Activated T-cell treated with anti-CD3 and anti-CD28 coated beads for 1 hour (primary cell): ENCODE data around the gene SLF2.
A peak's percentile ranks its signal among the peaks of the same experiment; 100 is the strongest.

Experiments used
- DNase-seq: peaks from one replicate; pipeline ENCODE4 v3.0.0-alpha.2; 2020; ENCODE audit warnings: low read depth

The SLF2 gene

GRCh38 chr10:100912605-100913469 lies at the start of gene SLF2:
Gene SLF2, plus strand, starts transcription at chr10:100912963. Its CDS starts 148 bp downstream, at chr10:100913111.
- peak; percentile 85 for DNase-seq

GRCh38 chr10:100863433-100863832 lies 49.3 kb upstream of the SLF2 start:
- no peak for DNase-seq

DNA sequence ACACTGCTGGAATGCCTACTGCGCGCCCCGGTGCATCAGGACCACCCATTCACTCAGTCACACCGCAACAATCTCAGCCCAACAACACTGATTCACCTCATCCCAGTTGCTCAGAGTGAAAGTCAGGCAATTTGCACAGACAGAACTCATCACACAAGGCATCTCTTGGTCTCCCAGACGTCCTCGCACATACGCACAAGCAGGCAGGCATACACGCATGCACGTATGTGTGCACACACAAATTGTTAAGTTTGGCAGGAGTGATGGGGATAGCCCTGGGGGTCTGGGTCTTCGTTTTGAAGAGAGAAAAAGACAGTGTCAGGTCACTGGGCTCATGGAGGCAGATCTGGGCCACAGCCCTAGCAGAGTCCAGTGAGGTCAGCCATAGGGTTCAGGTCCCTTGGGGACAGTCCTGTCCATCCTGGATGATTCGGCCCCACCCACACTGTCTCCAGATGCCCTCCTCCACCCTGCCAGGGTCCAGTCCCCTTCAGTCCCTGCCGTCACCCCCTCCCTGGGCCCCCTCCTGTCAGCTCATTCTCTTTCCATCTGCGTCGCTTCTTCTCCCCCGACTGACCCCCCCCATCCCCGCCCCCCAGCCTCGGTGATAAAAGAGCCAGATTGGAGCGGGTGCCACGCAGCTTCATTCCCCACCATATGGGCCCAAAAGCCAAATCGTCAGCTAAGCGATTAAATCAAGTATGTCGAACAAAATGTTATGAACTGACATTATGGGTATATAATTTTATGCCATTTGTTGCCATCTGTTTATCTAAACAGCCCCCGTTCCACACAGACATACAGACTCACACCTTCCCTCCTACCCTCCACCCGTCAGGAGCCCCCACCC lies 48.5 kb upstream of the SLF2 start:
- no peak for DNase-seq

DNA sequence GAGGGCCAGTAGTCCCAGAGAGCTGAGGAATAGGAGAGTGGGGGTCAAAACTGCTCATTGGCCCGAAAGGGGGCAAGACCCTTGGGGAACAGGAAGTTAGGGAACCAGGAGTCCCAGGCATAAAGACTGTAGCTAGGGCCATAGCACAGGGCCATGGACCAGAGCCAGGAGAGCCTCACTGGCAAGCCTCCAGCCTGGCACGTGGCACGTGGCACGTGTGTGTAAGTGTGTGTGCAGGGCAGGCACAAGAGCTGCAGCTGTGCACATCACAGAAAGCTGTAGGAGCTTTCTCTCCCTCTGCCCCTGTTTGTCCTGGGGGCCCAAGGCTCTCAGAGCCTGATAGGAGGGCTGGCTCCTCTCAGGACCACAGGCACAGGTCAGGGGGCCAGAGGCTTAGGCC lies 47.8 kb upstream of the SLF2 start:
- no peak for DNase-seq

- no peak for DNase-seq
These were observed 46.8 kb upstream of the SLF2 start for GRCh38 chr10:100866010-100866409.

DNA sequence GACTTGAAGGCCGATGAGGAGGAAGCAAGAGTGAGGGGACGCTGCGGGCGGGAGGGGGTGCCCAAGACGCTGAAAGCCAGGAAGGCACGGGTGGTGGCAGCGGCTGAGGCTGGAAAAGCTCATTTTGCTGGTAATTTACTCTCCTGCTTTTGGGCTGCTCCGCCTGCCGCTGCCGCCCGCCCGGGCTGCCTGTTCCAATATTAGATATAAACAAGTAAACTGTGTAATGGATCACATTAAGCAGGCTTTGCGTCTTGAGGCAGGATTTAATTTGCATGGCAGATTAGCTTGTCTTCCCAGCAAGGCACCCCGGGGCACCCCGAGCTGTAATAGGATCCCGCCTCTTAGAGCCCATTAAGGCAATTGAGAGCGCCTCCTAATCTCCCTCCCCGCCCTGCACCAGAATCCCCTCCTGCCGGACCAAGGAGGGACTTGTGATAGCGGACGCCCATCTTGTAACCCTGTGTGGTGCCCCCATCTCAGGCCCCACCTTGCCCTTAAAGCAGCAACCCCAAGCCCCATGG lies 46.1 kb upstream of the SLF2 start:
- no peak for DNase-seq

DNA sequence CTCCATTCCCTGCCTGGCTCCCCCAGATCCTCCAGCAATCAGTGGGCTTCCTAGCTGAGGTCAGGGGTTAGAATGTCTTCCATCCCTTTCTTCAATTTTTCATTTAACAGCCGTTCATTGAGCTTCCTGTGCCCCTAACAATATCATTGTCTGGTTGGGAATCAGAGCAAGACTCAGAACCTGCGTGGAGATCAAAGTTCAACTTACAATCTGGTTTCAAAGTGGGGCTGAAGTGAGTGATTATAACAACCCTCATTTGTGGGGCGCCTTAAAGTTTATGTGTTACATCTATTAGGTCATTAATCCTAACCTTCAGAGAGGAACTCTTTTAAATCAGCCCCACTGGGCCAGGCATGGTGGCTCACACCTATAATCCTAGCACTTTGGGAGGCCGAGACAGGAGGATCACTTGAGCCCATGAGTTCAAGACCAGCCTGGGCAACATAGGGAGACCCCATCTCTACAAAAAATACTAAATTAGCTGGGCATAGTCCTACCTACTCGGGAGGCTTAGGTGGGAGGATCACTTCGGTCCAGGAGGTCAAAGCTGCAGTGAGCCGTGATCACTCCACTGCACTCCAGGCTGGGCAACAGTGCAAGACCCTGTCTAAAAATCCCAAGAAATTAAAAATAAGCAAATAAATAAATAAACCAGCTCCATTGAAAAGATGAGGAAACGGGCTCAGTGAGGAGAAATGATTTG lies 45.4 kb upstream of the SLF2 start:
- no peak for DNase-seq

GRCh38 chr10:100868382-100868781 lies 44.4 kb upstream of the SLF2 start:
- DNase-seq, result no peak

- no peak for DNase-seq
These were observed 43.4 kb upstream of the SLF2 start for GRCh38 chr10:100869399-100869798.

GRCh38 chr10:100872034-100872791 lies 40.5 kb upstream of the SLF2 start:
- DNase-seq, result peak; percentile 36

DNA sequence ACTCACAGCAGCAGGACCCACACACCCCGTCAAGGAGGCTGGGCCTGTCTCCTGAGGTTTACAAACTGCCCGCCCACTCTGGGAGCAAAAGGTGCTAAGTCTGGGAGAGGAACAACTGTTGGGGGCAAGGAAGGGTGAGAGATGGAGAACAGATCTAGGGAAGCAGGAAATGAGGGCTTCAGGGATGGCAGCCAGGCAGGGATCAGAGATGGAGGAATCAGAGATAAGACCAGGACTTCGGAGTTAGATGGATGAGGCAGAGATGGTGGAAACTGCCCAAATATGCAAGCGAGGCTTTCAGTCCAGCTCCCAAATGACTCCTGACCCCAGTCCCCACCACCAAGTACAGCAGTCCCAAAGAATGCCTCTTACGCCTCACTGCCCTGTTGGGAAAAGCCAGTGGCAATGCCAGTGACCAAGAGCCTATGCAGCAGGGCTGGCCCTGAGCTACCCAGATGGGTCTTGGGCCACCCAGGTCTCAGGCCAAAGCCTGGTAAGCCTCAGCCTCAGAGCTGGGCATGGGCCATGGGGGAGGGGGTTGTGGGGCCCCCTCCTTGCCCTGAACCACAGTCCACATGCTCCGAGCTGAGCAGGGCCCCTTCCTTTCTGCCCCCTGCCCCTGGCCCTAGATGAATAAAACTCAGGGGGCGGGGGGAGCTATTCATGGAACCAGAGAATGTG lies 39.5 kb upstream of the SLF2 start:
- no peak for DNase-seq

DNA sequence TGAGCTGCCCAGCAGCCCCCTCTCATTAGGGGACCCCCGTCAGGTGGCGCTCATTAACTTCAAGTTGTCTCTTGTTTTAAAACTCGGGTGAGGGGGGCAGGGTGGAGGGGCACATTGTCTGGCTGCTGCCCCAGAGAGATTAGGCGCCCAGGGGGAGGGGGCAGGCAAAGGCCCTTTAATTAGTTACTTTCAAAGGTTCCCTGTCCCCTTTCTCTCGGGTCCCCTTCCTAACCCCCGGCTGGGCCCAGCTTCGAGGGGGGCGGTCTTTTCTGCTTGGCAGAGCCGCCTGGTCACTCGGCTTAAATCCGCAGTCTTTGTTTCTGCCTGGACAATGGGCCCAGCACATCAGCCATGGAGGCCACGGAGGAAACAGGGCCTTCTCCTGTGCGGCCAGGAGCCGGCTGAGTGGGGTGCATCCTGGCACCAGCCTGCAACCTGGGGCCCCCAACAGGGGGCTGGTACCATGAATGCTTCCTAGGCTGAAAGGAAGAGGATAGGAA lies 38.9 kb upstream of the SLF2 start:
- no peak for DNase-seq

DNA sequence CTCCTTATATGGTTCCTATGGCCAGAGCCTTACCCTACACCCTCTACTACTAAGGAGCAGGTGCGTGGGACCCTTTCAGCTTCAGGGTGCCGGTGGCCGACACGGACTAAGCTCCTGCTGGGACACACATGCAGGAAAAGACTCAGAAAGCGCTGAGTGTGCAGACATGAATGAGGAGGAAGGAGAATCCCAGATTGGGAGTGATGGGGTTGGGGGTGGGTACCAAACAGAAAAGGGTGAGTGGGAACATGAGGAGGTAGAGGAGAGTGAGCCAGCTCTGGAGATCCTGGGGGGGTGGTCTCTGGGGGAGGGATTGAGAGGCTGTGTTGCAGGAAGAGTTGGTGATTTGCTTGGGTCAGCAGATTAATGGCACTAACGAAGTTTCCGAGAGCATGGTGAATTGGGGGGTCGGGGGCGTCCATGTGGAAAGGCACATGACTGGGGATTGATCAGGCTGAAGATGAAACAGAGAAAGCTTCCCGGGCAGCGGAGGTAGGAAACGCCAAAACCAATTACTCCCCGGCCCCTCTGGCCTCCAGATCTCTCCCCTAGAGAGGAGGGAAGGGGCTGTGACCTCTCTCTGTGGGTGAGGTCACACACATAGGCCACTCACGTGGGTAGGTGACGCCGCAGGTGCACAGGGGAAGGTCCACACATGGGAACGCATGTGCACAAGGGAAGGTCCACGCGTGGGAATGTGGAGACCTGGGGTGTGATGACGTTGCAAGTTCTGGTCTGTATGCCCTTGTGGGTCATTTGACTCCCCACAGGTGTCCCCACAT lies 37.9 kb upstream of the SLF2 start:
- no peak for DNase-seq

- DNase-seq, result no peak
These were observed 37.1 kb upstream of the SLF2 start for GRCh38 chr10:100875484-100876166.

DNA sequence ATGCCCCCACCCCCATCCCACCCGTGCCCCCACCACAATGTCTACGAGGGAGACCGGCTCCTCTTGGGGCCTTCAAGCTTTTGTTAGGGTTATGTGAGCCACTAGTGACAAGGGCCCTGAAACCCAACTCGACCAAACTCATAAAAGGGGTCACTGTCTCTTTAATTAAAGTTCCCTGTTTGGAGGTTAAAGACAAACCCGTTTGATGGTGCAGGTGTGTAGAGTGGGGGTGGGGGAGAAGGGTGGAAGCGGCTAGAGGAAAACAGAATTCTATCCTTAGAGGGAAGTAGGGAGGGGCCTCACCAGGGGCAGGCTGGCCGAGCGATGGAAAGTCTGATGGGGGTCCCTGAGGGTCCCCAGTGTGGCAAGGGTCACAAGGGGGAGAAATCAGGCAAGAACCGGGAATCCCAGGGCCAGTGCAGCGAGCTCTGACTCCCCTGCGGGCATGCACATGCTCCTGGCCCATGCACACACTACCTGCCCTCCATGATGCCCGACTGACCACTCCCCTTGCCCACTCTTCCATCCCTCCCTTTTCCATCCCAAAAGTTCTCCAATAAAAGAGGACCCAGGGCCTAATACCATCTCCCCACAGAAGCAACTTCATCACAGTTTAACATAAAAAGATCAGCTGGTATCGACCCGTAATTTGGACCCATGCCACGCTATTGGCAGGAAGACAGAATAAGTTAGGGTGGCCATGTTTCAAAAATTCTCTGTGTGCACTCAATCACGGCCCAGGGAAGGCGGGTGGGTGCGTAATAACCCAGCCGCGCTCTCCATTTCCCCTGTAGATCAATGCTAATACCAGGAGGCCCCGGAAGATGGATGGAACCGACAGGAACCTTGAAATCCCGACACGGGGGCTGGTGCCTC lies 35.9 kb upstream of the SLF2 start:
- no peak for DNase-seq

DNA sequence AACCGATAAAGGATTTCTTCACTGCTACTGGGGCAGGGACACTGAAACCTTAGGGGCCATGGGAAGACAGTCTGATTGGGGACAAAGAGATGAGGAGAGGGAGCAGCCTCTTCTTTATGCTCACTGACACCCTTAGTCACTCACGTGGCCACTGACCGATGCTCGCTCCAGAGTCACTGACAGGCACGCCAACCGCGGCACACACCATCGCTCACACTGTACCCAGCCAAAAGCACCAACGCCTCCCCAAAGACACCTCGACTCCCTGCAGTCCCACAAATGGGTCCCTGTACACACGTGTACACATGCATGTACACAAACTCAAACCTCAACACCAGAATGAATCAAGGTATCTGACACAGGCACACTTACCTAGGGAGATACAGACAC lies 35.3 kb upstream of the SLF2 start:
- DNase-seq, result no peak

- no peak for DNase-seq
These were observed 34.4 kb upstream of the SLF2 start for GRCh38 chr10:100878291-100878910.
